HCT116 (cell line): ENCODE data around the gene UNC50. TPM values are rescaled to one million over a fixed set of nuclear protein-coding genes. Genes with fewer than 3 reads are reported as not detected.
A peak's percentile ranks its signal among the peaks of the same experiment; 100 is the strongest.

Experiments
- ATAC-seq: fragments of 200-7000 bp; cut with Tn5 transposase; 2 replicates; pipeline ENCODE4 v1.9.1; 2020; ENCODE audit warnings: mild to moderate bottlenecking, moderate library complexity
- BruUV-seq: library from RNA; stranded (reverse); fragments of 400-500 nt; replicated peaks from 2 replicates; lab custom pipeline; 2021; lab: Mats Ljungman, UMichigan
- CTCF ChIA-PET: fragments of 300-600 bp; sonication (Branson Sonifier 250); formaldehyde crosslinking; loops from one replicate; lab custom pipeline; 2021; ENCODE audit warnings: antibody characterized with exemption; lab: Charles Lee
- POLR2A ChIA-PET: fragments of 300-600, 350-600 bp; sonication (Branson Sonifier 250); formaldehyde crosslinking; loops from one replicate; lab custom pipeline; 2021; ENCODE audit warnings: antibody characterized with exemption; lab: Charles Lee
- RAD21 ChIA-PET, 2 experiments: fragments of 300-600 bp; sonication (Branson Sonifier 250); formaldehyde crosslinking; loops; one replicate each; lab custom pipeline; 2023; ENCODE audit warnings: low total read pairs in 2 of 2; ENCODE audit not compliant: uncharacterized antibody in 2 of 2, unreplicated experiment in 2 of 2, low non-redundant PET in 1 of 2; lab: Charles Lee
- DNase-seq: peaks from one replicate; pipeline ENCODE4 v3.0.0-alpha.2; 2010; ENCODE audit warnings: low read depth, low spot score
- H2AFZ ChIP-seq: fragments of 200-600 bp; shearing (Covaris generic), sonication (generic); 2 replicates; pipeline ENCODE4 v1.6.1; 2017; ENCODE audit warnings: low read depth, mixed run types, mixed read lengths, antibody characterized with exemption, low read length; ENCODE audit not compliant: poor library complexity, severe bottlenecking
- H3K27ac ChIP-seq: 2 replicates; pipeline ENCODE4 v1.5.1; 2012; ENCODE audit warnings: low read depth, low read length
- H3K27me3 ChIP-seq: fragments of 200-600 bp; sonication (generic); 2 replicates; pipeline ENCODE4 v1.6.1; 2016; ENCODE audit warnings: mixed run types, low read length, mixed read lengths; ENCODE audit not compliant: insufficient read depth
- H3K36me3 ChIP-seq, 2 experiments: fragments of 200-500 bp in 1 of 2; fragments of 200-600 bp in 1 of 2; sonication (Bioruptor generic) in 1 of 2; sonication (generic) in 1 of 2; 2 replicates each; pipeline versions ENCODE4 v1.5.1 to v1.6.1; 2014 to 2016; ENCODE audit warnings: low read length in 2 of 2, inconsistent platforms in 1 of 2, mixed read lengths in 1 of 2, mixed run types in 1 of 2; ENCODE audit not compliant: insufficient read depth in 2 of 2, control insufficient read depth in 1 of 2
- H3K4me1 ChIP-seq, 2 experiments: fragments of 200-600 bp in 1 of 2; sonication (generic) in 1 of 2; 2 replicates each; pipeline versions ENCODE4 v1.5.1 to v1.6.1; 2012 to 2017; ENCODE audit warnings: low read length in 2 of 2, inconsistent platforms in 1 of 2, mild to moderate bottlenecking in 1 of 2, mixed read lengths in 1 of 2, mixed run types in 1 of 2, moderate library complexity in 1 of 2; ENCODE audit not compliant: insufficient read depth in 2 of 2, control insufficient read depth in 1 of 2
- H3K4me2 ChIP-seq: fragments of 200-600 bp; sonication (generic); 2 replicates; pipeline ENCODE4 v1.6.1; 2017; ENCODE audit warnings: mixed run types, low read length, mixed read lengths
- H3K4me3 ChIP-seq, 2 experiments: fragments of 200-600 bp in 1 of 2; sonication (generic) in 1 of 2; replicated peaks in 1 of 2; 2 replicates each; pipeline ENCODE4 v1.5.1; 2011 to 2016; ENCODE audit warnings: low read length in 2 of 2, control low read depth in 1 of 2, low read depth in 1 of 2, mild to moderate bottlenecking in 1 of 2, mixed read lengths in 1 of 2, mixed run types in 1 of 2
- H3K79me2 ChIP-seq: fragments of 200-600 bp; sonication (generic); 2 replicates; pipeline ENCODE4 v1.6.1; 2017; ENCODE audit warnings: mild to moderate bottlenecking, mixed run types, low read length, moderate library complexity, mixed read lengths; ENCODE audit not compliant: insufficient read depth
- H3K9ac ChIP-seq: fragments of 200-600 bp; sonication (generic); 2 replicates; pipeline ENCODE4 v1.6.1; 2016; ENCODE audit warnings: low read length, mixed read lengths
- H3K9me2 ChIP-seq: fragments of 200-600 bp; sonication (generic), shearing (Covaris generic); 2 replicates; pipeline ENCODE4 v1.6.1; 2017; ENCODE audit warnings: mixed run types, mild to moderate bottlenecking, moderate library complexity; ENCODE audit not compliant: insufficient read depth
- H3K9me3 ChIP-seq, 2 experiments: fragments of 200-500 bp in 1 of 2; fragments of 200-600 bp in 1 of 2; sonication (Bioruptor generic) in 1 of 2; sonication (generic) in 1 of 2; 2 replicates each; pipeline ENCODE4 v1.6.1; 2014 to 2017; ENCODE audit warnings: low read length in 2 of 2, mixed read lengths in 2 of 2, inconsistent platforms in 1 of 2, low read depth in 1 of 2, mild to moderate bottlenecking in 1 of 2, mixed run types in 1 of 2, moderate library complexity in 1 of 2; ENCODE audit not compliant: control insufficient read depth in 1 of 2, insufficient read depth in 1 of 2
- H4K20me1 ChIP-seq: fragments of 200-600 bp; sonication (generic), shearing (Covaris generic); 2 replicates; pipeline ENCODE4 v1.6.1; 2017; ENCODE audit warnings: mixed run types, mild to moderate bottlenecking, moderate library complexity; ENCODE audit not compliant: insufficient read depth
- CEBPB ChIP-seq: IDR thresholded peaks from 2 replicates; pipeline ENCODE4 v1.6.1; 2012; ENCODE audit warnings: low read depth
- CTCF ChIP-seq, 3 experiments: fragments of 200-600 bp in 1 of 3; sonication (generic) in 1 of 3; IDR thresholded peaks in 2 of 3; conservative IDR thresholded peaks in 1 of 3; 2 replicates each; pipeline ENCODE4 v1.5.1; 2012 to 2017; ENCODE audit warnings: low read depth in 2 of 3, low read length in 2 of 3, antibody characterized with exemption in 1 of 3, borderline replicate concordance in 1 of 3, control low read depth in 1 of 3, mild to moderate bottlenecking in 1 of 3, mixed read lengths in 1 of 3, mixed run types in 1 of 3, moderate library complexity in 1 of 3; ENCODE audit not compliant: insufficient read depth in 1 of 3
- EZH2 ChIP-seq: fragments of 200-600 bp; sonication (generic); IDR thresholded peaks from 2 replicates; pipeline ENCODE4 v1.6.1; 2017; ENCODE audit warnings: antibody characterized with exemption, mixed run types
- MAX ChIP-seq: IDR thresholded peaks from 2 replicates; pipeline ENCODE4 v1.6.1; 2012
- RAD21 ChIP-seq: IDR thresholded peaks from 2 replicates; pipeline ENCODE4 v1.6.1; 2012; ENCODE audit warnings: low read depth, mild to moderate bottlenecking
- SIN3A ChIP-seq: IDR thresholded peaks from 2 replicates; pipeline ENCODE4 v1.6.1; 2012; ENCODE audit warnings: low read depth
- SP1 ChIP-seq: IDR thresholded peaks from 2 replicates; pipeline ENCODE4 v1.6.1; 2012; ENCODE audit warnings: low read depth
- TCF7L2 ChIP-seq: IDR thresholded peaks from 2 replicates; pipeline ENCODE4 v1.7.0; 2011; ENCODE audit warnings: borderline replicate concordance, inconsistent platforms; ENCODE audit not compliant: insufficient read depth, insufficient read length; ENCODE audit errors: extremely low read depth
- YY1 ChIP-seq: IDR thresholded peaks from 2 replicates; pipeline ENCODE4 v1.6.1; 2011; ENCODE audit warnings: low read length, low read depth, moderate library complexity, mild to moderate bottlenecking; ENCODE audit not compliant: insufficient replicate concordance; ENCODE audit errors: extremely low read depth
- ZFX ChIP-seq: fragments of 450-650 bp; IDR thresholded peaks from 2 replicates; pipeline ENCODE4 v1.6.1; 2017
- intact Hi-C: fragments of 100-400 bp; cut with micrococcal nuclease; formaldehyde crosslinking; loops from 2 replicates; pipeline ENCODE4 v1.10.0; 2022
- total RNA-seq: library from RNA; stranded (reverse); gene quantifications from one replicate; pipeline ENCODE4 v1.2.1, GENCODE V29; 2021; ENCODE audit not compliant: unreplicated experiment
- TF ChIP-seq, protein P1 (sequence below): IDR thresholded peaks from 2 replicates; pipeline ENCODE4 v1.6.1; 2011; ENCODE audit warnings: mild to moderate bottlenecking, low read length, moderate library complexity; ENCODE audit not compliant: insufficient replicate concordance; ENCODE audit errors: extremely low read depth

UNC50 gene
- total RNA-seq, 1 experiment from 2014 or later, result 33.0 TPM

DNA sequence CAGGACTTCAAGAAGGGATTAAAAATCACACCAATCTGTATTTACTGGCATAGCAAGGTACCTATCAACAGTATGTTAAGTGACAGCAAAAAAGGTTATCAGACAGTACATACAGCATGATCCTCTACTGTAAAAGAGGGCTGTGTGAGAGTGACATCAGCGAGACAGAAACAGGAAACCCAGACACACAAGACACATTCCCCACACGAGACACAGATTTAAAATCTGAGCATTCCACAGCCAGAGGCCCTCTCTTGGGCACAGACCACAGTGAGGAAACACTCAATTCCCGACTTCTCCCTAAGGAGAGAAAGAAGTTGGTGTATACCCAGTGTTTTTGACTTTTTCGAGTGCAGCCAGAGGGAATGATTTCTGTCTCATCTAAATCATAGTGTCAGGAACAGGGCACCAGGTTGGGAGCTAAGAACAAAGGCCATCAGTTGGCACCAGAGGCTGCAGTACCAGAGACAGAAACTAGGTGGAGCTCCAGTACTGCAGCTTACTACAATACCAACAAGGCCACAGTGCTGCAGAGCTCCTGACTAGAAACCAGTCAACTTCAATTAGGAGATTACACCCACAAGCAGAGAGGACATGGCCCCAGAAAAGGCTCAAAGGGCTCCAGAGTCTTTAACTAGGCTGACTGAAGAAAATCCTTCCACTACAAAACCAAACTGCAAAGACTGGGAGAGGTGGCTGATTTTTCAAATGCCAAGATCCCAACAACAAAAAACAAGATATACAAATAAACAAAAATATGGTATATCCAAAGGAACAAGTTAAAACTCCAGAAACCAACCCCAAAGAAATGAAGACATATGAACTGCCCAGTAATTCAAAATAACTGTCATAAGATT is 41.0 kb downstream of the UNC50 start:
- H3K9me3 ChIP-seq, result no peaks in the 10 kb centered on the region
- POLR2A ChIA-PET, result interaction anchor here (0.8 kb wide), 1 partner anchor 688 kb away, joined by 3 read pairs; the partner anchor contains the start of gene EIF5B
- no peaks in the 10 kb centered on the region for H3K9me2 ChIP-seq
- ATAC-seq, result peak; percentile 99
- CTCF ChIA-PET, result interaction anchor here (0.6 to 1.9 kb wide), 25 partner anchors 10 to 1611 kb away, joined by 3 to 33 read pairs (median 3); partner anchors contain the start of genes C2orf15, CRACDL and EIF5B
- no peak overlapping the region for H2AFZ ChIP-seq
- no peaks in the 10 kb centered on the region for H3K27me3 ChIP-seq
- TF ChIP-seq RAD21 (peak; percentile 95), ZFX (no peak), CTCF (IDR thresholded peaks at IDR 0.05 in 2 of 3, conservative IDR thresholded peaks at IDR 0.05 in 1 of 3; ENCODE audit: borderline replicate concordance in 1 of 3, insufficient read depth in 1 of 3, low read depth in 2 of 3, low read length in 2 of 3) (peak; percentile 85 to 99 (median 99))
- TF ChIP-seq, all 23 proteins: peak for 2
- no TSS peak for BruUV-seq
- Histone ChIP-seq H3K4me2 (no peak overlapping the region), H3K9ac (no peak overlapping the region), H3K36me3 (no peaks in the 10 kb centered on the region), H3K27ac (no peak overlapping the region), H4K20me1 (no peaks in the 10 kb centered on the region), H3K4me1 (no peaks in the 10 kb centered on the region), H3K4me3 (no peak overlapping the region), H3K79me2 (no peaks in the 10 kb centered on the region)
- DNase-seq, result peak; percentile 66
- intact Hi-C loops, result loop anchor here (1.0 to 2.0 kb wide), 3 partner anchors 188 to 529 kb away; no protein-coding TSS in a partner anchor
- RAD21 ChIA-PET, result interaction anchor here (1.1 to 1.3 kb wide), 4 partner anchors 187 to 417 kb away, joined by 4 to 18 read pairs (median 8); no protein-coding TSS in a partner anchor

DNA sequence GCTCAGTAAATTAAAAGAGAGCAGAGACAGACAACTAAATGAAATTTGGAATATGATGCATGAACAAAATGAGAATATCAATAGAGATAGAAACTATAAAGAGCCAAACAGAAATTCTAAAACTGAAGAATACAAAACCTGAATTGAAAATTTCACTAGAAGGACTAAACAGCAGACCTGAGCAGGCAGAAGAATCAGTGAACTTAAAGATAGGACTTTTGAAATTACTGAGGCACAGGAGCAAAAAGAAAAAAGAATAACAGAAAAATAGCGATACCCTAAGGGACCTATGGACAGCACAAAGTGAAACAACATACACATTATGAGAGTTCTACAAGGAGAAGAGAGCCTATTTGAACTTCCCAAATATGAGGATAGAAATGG is 41.6 kb downstream of the UNC50 start:
- Histone ChIP-seq H3K27me3 (no peaks in the 10 kb centered on the region), H3K79me2 (no peaks in the 10 kb centered on the region), H3K4me3 (no peak overlapping the region), H3K4me1 (no peaks in the 10 kb centered on the region), H2AFZ (no peak overlapping the region), H3K9me2 (no peaks in the 10 kb centered on the region), H3K9me3 (no peaks in the 10 kb centered on the region), H3K9ac (no peak overlapping the region), H3K27ac (no peak overlapping the region), H4K20me1 (no peaks in the 10 kb centered on the region), H3K36me3 (no peaks in the 10 kb centered on the region), H3K4me2 (no peak overlapping the region)
- intact Hi-C loops, result loop anchor here (1.0 to 2.0 kb wide), 3 partner anchors 187 to 529 kb away; no protein-coding TSS in a partner anchor
- ChIA-PET POLR2A (interaction anchor here (0.8 kb wide), 1 partner anchor 687 kb away, joined by 3 read pairs; the partner anchor contains the start of gene EIF5B), RAD21 (interaction anchor here (1.1 to 1.3 kb wide), 4 partner anchors 186 to 417 kb away, joined by 4 to 18 read pairs (median 8); no protein-coding TSS in a partner anchor), CTCF (interaction anchor here (0.7 to 1.9 kb wide), 22 partner anchors 10 to 951 kb away, joined by 3 to 33 read pairs (median 4); partner anchors contain the start of genes C2orf15, CRACDL and EIF5B)
- DNase-seq, result no peak
- ATAC-seq, result no peak
- BruUV-seq, result no TSS peak
- TF ChIP-seq EZH2, result no peak
- no peak for TF ChIP-seq SP1
- no peak for TF ChIP-seq YY1
- TF ChIP-seq, protein P1, sequence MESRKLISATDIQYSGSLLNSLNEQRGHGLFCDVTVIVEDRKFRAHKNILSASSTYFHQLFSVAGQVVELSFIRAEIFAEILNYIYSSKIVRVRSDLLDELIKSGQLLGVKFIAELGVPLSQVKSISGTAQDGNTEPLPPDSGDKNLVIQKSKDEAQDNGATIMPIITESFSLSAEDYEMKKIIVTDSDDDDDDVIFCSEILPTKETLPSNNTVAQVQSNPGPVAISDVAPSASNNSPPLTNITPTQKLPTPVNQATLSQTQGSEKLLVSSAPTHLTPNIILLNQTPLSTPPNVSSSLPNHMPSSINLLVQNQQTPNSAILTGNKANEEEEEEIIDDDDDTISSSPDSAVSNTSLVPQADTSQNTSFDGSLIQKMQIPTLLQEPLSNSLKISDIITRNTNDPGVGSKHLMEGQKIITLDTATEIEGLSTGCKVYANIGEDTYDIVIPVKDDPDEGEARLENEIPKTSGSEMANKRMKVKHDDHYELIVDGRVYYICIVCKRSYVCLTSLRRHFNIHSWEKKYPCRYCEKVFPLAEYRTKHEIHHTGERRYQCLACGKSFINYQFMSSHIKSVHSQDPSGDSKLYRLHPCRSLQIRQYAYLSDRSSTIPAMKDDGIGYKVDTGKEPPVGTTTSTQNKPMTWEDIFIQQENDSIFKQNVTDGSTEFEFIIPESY, result no peak
- no peak for TF ChIP-seq MAX
- no peak for TF ChIP-seq TCF7L2
- no peak for TF ChIP-seq CEBPB
- no peak for TF ChIP-seq SIN3A
- TF ChIP-seq RAD21, result no peak
